Measurements from ENCODE around the gene NR1D1.

GRCh38 chr17:40056379-40057015, 43.9 kb downstream of the NR1D1 start:
- TF ChIP-seq CTCF (conservative IDR thresholded peaks at IDR 0.05; ENCODE audit: low read length) (no peak), EZH2phosphoT487 (IDR thresholded peaks at IDR 0.05; ENCODE audit: borderline replicate concordance) (no peak)
